NCI-H526 (cell line): Measurements from ENCODE around the gene CMTM4.

Experiments used
- DNase-seq, 2 experiments: peaks; one replicate each; lab custom pipeline; 2025; lab: John Stamatoyannopoulos, UW

The CMTM4 gene

GRCh38 chr16:66566051-66566901 lies 130.3 kb downstream of the CMTM4 start, which contains the start of gene CMTM1:
Gene CMTM1 (plus strand): TSS chr16:66566439. CDS start chr16:66566514, 75 bp downstream.
- no peak for DNase-seq
